Smooth muscle cell (in vitro differentiated cells): ENCODE measurements around the gene GTF2IRD1. TPM values are rescaled to one million over a fixed set of nuclear protein-coding genes. Genes with fewer than 3 reads are reported as not detected.

Experiments used
- DNase-seq: peaks from one replicate; lab custom pipeline; 2025; ENCODE audit not compliant: unreplicated experiment; lab: John Stamatoyannopoulos, UW
- H2AFZ ChIP-seq: fragments of 200-600 bp; sonication (generic); 2 replicates; pipeline ENCODE4 v1.6.0; 2016; ENCODE audit warnings: antibody characterized with exemption, low read depth, mild to moderate bottlenecking
- H3F3A ChIP-seq: fragments of 200-600 bp; sonication (generic); 2 replicates; pipeline ENCODE4 v1.6.0; 2017; ENCODE audit warnings: antibody characterized with exemption, low read depth
- H3K27ac ChIP-seq: fragments of 200-600 bp; sonication (generic); 2 replicates; pipeline ENCODE4 v1.5.1; 2016; ENCODE audit warnings: low read depth, mild to moderate bottlenecking
- H3K27me3 ChIP-seq: fragments of 200-600 bp; sonication (generic); 2 replicates; pipeline ENCODE4 v1.6.1; 2016; ENCODE audit warnings: low read depth, mild to moderate bottlenecking
- H3K36me3 ChIP-seq: fragments of 200-600 bp; sonication (generic); 2 replicates; pipeline ENCODE4 v1.5.1; 2016; ENCODE audit warnings: low read depth
- H3K4me1 ChIP-seq: fragments of 200-600 bp; sonication (generic); 2 replicates; pipeline ENCODE4 v1.5.1; 2016; ENCODE audit warnings: low read depth
- H3K4me2 ChIP-seq: fragments of 200-600 bp; sonication (generic); 2 replicates; pipeline ENCODE4 v1.6.0; 2016; ENCODE audit warnings: mild to moderate bottlenecking
- H3K4me3 ChIP-seq: fragments of 200-600 bp; sonication (generic); 2 replicates; pipeline ENCODE4 v1.5.1; 2016; ENCODE audit warnings: mild to moderate bottlenecking
- H3K79me2 ChIP-seq: fragments of 200-600 bp; sonication (generic); 2 replicates; pipeline ENCODE4 v1.6.0; 2016; ENCODE audit warnings: low read depth, mild to moderate bottlenecking
- H3K9ac ChIP-seq: fragments of 200-600 bp; sonication (generic); 2 replicates; pipeline ENCODE4 v1.6.0; 2016; ENCODE audit warnings: low read depth
- H3K9me3 ChIP-seq: fragments of 200-600 bp; sonication (generic); replicated peaks from 2 replicates; pipeline ENCODE4 v1.5.1; 2016; ENCODE audit warnings: low read depth
- H4K20me1 ChIP-seq: fragments of 200-600 bp; sonication (generic); 2 replicates; pipeline ENCODE4 v1.6.0; 2016; ENCODE audit warnings: low read depth
- WGBS: methylation state at CpG from one replicate; pipeline ENCODE4 v1.1.7; 2016; ENCODE audit warnings: low lambda C conversion rate; 5-methylcytosine and 5-hydroxymethylcytosine counted together
- polyA plus RNA-seq: library from polyadenylated mRNA; unstranded; fragments of >200 nt; fragmentation: Nextera tagmentation; extraction: Ambion mirVana; gene quantifications from 2 replicates; pipeline ENCODE4 v1.2.1, GENCODE V29; 2016
- total RNA-seq: library from RNA; depleted of rRNA; stranded (reverse); fragments of >200 nt; gene quantifications from 2 replicates; pipeline ENCODE4 v1.2.3, GENCODE V29; 2014
- TF ChIP-seq, protein P1 (sequence below): fragments of 200-600 bp; sonication (generic); IDR thresholded peaks from 2 replicates; pipeline ENCODE4 v1.5.1; 2017; ENCODE audit warnings: borderline replicate concordance, mild to moderate bottlenecking, antibody characterized with exemption; ENCODE audit not compliant: insufficient read depth, poor library complexity, severe bottlenecking

GTF2IRD1 gene
- total and polyA plus RNA-seq, 2 experiments from 2014 or later = 20.0 to 41.5 TPM

DNA sequence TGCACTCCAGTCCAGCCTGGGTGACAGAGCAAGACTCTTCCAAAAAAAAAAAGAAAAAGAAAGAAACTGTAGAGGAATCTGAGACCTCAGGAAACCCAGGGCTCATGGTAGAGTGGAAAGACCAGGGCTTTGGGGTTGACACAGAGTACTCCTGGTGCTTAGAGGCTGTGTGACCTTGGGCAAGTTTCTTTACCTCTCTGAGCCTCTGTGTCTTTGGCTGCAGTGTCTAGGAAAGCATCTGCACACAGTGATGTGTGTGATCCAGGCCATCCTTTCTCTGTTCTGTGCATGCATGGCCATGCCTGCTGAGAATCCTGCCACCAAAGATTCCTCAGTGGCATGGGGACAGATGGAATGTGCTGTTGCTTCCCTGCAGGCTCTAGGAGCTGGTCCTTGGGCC lies 132.1 kb downstream of the GTF2IRD1 start:
- H3K27me3 ChIP-seq = no peaks in the 10 kb centered on the region
- H3K36me3 ChIP-seq = no peaks in the 10 kb centered on the region
- no peak overlapping the region for H3K4me2 ChIP-seq
- H2AFZ ChIP-seq = no peak overlapping the region
- peaks cover 11% of the 10 kb centered on the region for H3F3A ChIP-seq
- H3K27ac ChIP-seq = peak overlapping the region; percentile 77
- H3K9me3 ChIP-seq = no peaks in the 10 kb centered on the region
- H3K79me2 ChIP-seq = no peaks in the 10 kb centered on the region
- no peaks in the 10 kb centered on the region for H4K20me1 ChIP-seq
- no peak overlapping the region for H3K4me3 ChIP-seq
- H3K4me1 ChIP-seq = peaks cover 6% of the 10 kb centered on the region
- DNase-seq = no peak
- TF ChIP-seq, protein P1, sequence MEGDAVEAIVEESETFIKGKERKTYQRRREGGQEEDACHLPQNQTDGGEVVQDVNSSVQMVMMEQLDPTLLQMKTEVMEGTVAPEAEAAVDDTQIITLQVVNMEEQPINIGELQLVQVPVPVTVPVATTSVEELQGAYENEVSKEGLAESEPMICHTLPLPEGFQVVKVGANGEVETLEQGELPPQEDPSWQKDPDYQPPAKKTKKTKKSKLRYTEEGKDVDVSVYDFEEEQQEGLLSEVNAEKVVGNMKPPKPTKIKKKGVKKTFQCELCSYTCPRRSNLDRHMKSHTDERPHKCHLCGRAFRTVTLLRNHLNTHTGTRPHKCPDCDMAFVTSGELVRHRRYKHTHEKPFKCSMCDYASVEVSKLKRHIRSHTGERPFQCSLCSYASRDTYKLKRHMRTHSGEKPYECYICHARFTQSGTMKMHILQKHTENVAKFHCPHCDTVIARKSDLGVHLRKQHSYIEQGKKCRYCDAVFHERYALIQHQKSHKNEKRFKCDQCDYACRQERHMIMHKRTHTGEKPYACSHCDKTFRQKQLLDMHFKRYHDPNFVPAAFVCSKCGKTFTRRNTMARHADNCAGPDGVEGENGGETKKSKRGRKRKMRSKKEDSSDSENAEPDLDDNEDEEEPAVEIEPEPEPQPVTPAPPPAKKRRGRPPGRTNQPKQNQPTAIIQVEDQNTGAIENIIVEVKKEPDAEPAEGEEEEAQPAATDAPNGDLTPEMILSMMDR = no peak
- no peak overlapping the region for H3K9ac ChIP-seq

DNA sequence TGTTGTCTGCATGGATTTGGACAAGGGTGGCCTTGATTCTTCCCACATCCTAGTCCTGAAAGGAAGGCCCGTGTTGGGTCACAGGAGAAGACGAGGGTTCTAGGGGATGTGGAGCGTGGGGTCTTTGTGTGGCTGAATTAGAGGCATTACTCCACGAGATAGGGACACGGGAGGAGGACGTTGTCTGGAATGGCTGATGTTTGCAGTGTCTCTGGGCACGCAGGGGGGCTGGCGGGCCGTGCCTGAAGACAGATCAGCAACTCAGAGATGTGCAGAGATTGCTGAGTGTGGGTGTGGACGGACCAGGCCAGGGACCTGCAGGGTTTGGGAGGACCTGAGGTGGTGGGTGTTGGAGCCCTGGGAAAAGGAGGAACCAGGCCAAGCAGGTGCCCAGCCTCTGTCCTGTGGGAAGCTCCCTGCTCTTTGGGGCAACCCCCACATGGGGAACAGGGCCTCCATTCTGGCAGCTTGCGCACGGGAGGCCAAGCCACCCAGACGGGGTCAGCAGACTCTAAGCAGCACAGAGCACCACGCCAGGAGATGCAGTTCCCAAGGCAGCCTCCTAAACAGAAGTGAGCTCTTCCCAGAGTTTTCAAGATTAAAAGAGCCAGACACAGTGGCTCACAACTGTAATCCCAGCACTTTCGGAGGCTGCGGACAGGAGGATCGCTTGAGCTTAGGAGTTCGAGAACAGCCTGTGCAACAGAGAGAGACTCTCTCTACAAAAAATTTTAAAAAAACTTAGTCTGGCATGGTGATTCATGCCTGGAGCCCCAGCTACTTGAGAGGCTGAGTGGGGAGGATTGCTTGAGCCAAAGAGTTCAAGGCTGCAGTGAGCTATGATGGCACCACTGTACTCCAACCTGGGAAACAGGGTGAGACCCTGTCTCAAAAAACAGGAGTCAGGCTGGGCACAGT lies 132.8 kb downstream of the GTF2IRD1 start:
- no peak overlapping the region for H2AFZ ChIP-seq
- no peaks in the 10 kb centered on the region for H3K27me3 ChIP-seq
- H3K4me2 ChIP-seq = peak overlapping the region; percentile 51
- H3K4me3 ChIP-seq = no peak overlapping the region
- no peak overlapping the region for H3K9ac ChIP-seq
- H4K20me1 ChIP-seq = no peaks in the 10 kb centered on the region
- H3F3A ChIP-seq = peaks cover 11% of the 10 kb centered on the region
- no peak for DNase-seq
- TF ChIP-seq, protein P1 = no peak
- no peaks in the 10 kb centered on the region for H3K9me3 ChIP-seq
- no peaks in the 10 kb centered on the region for H3K36me3 ChIP-seq
- WGBS = 52% methylated on average over 18 of the region's 18 CpGs
- H3K27ac ChIP-seq = peak overlapping the region; percentile 77
- H3K79me2 ChIP-seq = no peaks in the 10 kb centered on the region
- peaks cover 6% of the 10 kb centered on the region for H3K4me1 ChIP-seq

DNA sequence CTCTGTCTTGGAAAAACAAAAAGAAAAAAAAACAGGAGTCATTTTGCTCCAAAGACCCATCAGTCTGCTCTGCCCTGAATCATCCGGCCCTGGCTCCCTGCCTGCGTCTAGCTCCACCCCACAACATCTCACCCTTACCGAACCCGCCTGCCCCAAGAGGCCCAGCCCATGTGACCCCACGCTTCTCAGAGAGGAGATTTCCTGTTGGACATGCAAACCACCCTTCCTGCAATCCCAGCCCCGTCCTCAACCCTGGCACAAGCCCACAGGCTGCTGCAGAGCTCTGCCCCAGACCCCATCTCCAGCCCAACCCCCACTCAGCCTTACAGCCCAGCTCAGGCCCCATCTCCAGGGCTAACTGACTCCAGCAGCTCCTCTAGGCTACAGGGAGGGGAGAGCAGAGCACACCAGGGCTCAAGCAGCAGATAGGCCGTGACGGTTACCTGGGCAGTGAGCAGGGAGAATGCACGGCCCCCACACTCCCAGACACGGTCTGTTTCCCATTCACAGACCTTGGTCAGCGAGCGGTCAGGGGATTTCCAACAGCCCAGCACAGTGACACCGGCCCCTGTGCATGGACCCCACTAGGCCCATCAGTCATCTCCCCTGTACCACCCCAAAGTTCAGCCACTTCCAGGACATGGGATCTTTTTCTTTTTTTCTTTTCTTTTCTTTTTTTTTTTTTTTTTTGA lies 133.9 kb downstream of the GTF2IRD1 start:
- peaks cover 11% of the 10 kb centered on the region for H3F3A ChIP-seq
- no peaks in the 10 kb centered on the region for H3K36me3 ChIP-seq
- no peak overlapping the region for H3K4me3 ChIP-seq
- H2AFZ ChIP-seq = no peak overlapping the region
- no peaks in the 10 kb centered on the region for H3K79me2 ChIP-seq
- 22% methylated on average over 13 of the region's 13 CpGs for WGBS
- peak; percentile 70 for DNase-seq
- TF ChIP-seq, protein P1 = no peak
- no peaks in the 10 kb centered on the region for H3K9me3 ChIP-seq
- H3K4me1 ChIP-seq = peaks cover 6% of the 10 kb centered on the region
- no peaks in the 10 kb centered on the region for H4K20me1 ChIP-seq
- peak overlapping the region; percentile 14 for H3K9ac ChIP-seq
- peak overlapping the region; percentile 65 for H3K4me2 ChIP-seq
- H3K27ac ChIP-seq = peak overlapping the region; percentile 77
- no peaks in the 10 kb centered on the region for H3K27me3 ChIP-seq
